Measurements from ENCODE around the gene ANTXR1.

Gene ANTXR1

DNA sequence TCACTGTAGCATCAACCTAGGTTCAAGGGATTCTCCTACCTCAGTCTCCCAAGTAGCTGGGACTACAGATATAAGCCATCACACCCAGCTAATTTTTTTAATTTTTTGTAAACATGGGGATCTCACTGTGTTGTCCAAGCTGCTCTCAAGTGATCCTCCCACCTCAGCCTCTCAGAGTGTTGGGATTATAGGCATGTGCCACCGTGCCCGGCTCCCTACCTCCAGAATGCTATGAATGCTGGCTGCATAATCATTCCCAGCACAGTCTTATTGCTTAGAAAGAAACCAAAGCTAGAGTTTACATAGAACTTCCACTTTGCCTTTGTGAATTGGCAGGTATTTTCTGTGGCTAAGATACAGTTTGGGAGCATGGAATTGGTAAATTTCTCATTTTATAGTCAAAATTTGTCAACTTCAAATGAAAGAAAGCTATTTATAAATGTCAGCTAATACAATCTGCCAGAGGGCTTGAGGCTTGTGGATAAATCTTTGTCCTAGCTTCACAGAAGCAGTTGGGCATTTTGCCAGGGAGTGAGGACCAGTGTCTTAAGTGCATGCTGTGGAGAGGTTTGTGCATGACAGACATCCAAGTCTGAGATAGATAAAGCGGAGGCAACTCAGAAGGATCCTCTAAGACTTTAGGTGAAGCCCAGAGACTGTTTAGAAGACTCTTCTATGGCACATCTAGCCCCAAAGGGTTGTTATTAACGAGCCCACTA lies 175.4 kb downstream of the ANTXR1 start:
- no peak for DNase-seq

DNA sequence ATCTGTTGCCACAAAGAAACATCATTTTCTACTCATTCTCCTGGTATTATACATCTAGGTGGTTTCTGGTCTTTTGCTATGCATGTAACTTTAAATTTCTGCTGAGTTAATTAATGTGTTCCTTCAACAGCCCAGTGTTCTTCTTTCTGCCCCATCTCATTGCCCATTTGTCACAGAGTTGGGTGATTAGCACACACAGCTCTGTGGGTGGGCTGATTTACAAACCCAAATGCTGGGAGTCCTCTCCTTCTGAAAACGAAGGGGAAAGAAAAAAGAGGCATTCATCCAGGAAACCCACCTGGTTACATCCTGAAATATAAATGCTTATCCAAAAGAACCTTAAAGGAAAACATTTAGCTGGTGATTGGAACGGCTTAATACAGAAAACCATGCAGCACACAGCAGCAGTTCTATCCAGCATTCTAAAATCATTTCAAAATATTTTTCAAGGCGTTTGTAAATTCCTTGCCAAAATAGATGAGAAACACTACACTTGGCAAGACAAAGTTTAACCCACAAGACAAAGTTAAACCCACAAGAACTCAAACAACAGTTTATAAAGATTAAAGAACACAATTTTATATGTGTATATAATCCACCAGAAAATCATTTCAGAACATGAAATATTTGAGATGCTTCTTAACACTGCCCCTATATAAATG lies 177.9 kb downstream of the ANTXR1 start:
- DNase-seq, result no peak

GRCh38 chr2:69191634-69192033 lies 178.7 kb downstream of the ANTXR1 start:
- DNase-seq, result no peak

GRCh38 chr2:69192176-69192945 lies 179.4 kb downstream of the ANTXR1 start:
- no peak for DNase-seq

DNA sequence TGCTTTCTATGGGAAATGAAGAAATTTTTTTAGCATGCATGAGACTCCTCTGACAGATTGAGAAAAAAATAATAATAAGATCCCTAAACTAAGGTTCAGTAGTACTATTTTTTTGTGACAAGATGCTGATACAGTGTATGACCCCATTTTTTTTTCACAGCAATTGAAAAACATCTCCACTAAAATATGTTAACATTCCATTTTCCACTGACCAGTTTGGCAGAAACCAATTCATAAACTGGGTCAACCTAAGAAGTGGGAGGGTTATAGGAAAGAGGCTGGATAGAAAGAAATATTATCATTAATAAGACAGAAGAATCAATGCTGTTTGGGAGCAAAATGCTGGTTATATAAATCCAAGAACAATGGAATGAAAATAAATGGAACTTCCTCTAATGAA lies 182.7 kb downstream of the ANTXR1 start:
- no peak for DNase-seq

DNA sequence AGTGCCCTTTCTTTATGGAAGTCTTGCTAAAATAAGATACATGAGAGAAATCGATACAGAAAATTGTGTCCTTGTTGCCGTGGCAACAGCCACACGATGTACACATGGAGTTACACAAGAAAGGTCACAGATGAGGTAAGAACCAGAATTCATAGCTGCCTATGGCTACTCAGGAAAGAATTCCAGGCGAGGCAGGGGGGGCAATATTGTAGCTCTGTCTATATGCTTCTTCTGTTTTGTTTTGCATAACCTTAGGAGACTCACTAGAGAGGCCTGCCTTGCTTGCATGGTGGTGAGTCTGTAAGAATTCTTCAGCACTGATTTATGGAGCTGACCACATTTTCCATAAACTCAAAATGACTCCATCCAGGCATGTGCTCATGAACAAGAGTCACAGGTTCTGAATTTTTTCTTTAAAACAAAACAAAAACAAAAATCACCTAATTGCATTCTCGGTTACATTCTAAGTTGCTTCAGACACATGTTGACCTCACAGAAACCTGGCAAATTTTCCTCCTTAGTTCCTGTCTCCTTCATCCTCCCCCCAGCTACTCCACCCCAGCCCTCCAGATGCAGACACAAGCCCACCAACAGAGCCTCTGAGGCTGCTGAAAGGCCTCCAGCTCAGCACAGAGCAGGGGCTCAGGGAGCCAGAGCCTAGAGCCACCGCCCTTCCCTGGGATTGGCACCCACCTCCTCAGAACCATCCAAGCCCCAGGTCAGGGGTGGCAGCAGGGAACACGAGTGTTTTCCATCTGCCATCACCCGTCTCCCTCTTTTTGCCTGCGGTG lies 183.5 kb downstream of the ANTXR1 start:
- no peak for DNase-seq

DNA sequence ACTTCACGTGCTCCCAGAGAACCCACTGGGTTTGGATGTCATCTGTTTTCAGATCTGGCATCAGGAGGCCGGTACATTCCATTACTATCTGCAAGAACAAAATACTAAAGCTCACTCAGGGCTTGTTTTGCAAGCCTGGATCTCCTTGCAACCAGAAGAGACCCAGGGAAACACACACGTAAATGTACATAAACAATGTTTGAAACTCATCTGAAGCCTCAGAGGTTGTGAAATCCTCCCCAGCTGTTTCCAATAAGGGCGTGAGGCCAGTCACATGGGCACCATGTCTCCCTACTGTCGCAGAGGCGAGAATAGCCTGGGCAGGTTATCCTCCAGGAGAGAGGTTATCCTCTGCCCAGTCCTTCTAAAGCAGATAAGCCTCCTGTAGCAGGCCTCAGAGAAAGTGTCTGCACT lies 187.1 kb downstream of the ANTXR1 start:
- DNase-seq, result no peak

GRCh38 chr2:69201259-69201658 lies 188.3 kb downstream of the ANTXR1 start:
- no peak for DNase-seq

DNA sequence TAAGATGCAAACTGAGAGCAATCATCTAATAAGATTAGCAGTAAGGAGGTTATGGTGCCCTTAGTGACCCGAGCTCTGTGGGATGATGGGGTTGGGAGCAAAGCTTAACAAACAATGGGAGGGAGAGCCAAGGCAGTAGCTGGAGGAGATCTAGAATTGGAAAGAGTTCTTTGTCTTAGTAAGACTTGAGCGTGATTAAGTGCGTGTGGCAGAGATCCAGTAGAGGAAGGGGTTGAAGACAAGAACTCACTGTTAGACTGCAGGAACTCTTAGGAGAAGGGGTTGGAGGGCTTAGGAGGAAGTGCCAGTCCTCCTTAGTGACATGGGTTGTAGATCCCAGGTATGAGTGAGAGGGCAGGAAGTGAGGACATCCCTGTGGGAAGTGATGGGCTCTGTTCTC lies 189.3 kb downstream of the ANTXR1 start:
- DNase-seq, result no peak

- DNase-seq, result no peak
Measured at GRCh38 chr2:69203166-69203985, 190.4 kb downstream of the ANTXR1 start.

DNA sequence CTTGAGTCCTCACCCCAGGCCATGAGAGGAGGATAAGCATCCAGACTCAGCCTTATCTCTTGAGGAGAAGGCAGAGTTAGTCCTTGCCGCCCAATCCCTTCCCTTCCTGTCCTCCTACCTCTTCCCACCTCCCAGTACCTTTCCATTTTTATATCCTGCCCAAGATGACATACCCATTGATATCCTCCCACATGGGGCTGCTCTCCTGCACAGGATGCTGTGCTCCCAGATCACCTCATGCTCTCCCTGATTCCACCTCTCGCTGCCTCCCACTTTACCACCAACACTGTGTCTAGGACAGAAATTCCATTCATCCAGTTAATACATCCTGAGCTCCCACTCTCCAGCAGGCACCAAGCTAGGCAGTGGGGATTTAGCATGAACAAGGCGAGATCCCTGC lies 191.7 kb downstream of the ANTXR1 start:
- no peak for DNase-seq

GRCh38 chr2:69205076-69205475 lies 192.1 kb downstream of the ANTXR1 start:
- DNase-seq, result no peak

- DNase-seq, result no peak
Measured at GRCh38 chr2:69205491-69205890, 192.5 kb downstream of the ANTXR1 start.

DNA sequence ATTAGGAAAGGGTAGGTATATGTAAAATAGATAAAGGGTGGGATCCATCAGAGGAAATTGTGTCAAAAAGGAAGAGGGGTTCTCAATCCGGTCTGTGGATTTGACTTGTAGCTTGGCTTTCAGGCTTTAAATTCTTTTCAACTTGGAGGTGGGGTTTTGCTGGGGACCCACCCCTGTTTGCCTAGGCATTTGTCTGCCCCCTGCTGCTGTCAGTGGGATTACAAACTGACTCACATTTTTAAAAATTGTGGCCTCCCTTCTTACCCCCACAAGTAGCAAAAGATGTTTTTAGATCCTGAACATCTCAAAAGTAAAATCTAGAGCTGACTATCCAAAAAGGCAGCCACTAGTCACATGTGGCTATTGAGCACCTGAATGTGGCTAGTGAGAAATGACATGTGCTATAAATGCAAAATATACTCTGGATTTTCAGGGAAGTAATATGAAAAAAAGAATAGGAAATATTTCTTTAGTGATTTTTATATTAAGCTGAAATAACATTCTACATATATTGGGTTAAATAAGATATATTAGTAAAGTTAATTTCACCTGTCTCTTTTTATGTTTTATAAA lies 195.1 kb downstream of the ANTXR1 start:
- no peak for DNase-seq

DNA sequence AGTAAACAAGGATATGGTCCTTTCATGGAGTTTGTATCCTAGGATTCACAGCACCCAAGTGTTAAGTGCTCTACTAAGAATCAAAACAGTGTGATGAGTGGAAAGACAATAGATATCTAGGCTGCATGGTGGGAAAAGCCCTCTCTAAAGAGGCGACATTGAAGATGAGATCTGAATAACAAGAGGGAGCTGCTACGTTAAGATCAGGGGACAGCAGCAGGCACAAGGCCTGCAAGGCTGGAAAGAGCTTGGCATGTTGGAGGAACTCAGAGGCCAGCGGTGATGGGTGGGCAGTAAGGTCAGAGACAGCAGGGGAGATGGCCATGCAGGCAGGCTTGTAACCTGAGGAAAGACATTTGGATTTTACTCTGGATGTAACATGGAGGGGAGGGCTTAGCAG lies 196.5 kb downstream of the ANTXR1 start:
- no peak for DNase-seq

GRCh38 chr2:69210385-69210784 lies 197.4 kb downstream of the ANTXR1 start:
- DNase-seq, result no peak

- DNase-seq, result no peak
Measured at GRCh38 chr2:69211048-69211447, 198.1 kb downstream of the ANTXR1 start.

DNA sequence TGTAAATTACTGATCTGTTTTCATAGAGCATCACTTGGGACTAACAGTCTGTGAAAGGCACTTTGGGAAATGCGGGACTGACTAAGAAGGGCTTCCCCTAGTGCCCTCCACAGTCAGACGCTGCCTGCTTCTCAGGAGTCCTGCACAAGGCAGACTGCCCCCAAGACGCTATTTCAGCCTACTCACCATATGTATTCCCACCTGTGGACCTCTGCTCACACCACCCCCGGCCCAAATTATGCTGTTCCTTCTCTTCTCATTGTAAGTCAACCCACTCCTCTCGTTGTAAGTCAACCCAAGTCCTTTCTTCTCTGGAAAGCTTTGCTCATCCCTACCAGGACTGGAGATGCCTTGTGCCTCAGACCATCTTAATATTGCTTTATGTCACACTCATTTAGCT lies 198.7 kb downstream of the ANTXR1 start:
- no peak for DNase-seq

GRCh38 chr2:69212238-69213028 lies 199.5 kb downstream of the ANTXR1 start:
- DNase-seq, result no peak

DNA sequence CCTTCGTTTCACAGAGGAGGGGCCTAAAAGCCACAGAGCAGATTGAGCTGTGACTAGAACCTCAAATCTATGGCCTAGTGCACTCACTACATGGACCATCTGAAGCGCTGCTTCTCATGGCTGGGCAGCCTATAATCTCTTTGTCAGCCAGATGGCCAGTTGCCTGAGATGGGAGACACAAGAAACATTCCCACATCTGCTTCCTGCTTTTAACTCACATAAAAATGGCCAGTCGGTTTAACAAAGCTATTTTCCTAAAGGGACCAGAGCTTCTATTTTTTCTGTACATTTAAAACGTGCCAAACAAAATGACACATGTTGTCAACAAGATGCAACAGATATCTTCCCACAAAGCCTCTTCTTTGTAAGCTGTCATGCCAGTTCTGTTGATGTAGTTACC lies 200.2 kb downstream of the ANTXR1 start:
- DNase-seq, result no peak

DNA sequence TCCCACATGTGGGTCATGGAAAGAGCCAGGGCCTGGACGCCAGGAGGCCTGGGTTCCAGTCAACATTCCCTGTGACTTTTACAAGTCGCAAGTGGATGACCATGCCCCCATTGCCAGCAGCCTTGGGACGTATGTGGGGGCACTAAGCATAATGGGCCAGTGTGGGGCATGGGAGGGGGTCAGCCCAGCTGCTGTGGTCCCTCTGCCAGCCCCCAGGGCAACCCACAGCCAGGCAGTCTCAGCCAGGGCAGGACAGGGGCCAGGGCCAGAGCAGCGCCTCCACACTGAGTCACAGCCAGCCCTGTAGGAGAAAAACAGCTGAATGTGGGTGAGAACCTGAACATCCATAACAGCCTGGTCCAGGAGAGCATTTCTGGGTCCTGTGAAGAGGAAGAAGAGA lies 200.8 kb downstream of the ANTXR1 start:
- DNase-seq, result no peak
